PC-9 (cell line): Measurements from ENCODE around the gene EXD2. TPM values are rescaled to one million over a fixed set of nuclear protein-coding genes. Genes with fewer than 3 reads are reported as not detected.
"Not testable (repeated sequence)": the region's sequence is repeated elsewhere in the genome, so short reads cannot be mapped to it uniquely, and the experiment has no call there.

Experiments used
- BruUV-seq: library from RNA; stranded (reverse); fragments of 400-500 nt; replicated peaks from 2 replicates; lab custom pipeline; 2021; lab: Mats Ljungman, UMichigan
- CTCF ChIA-PET: fragments of 300-600 bp; sonication (Branson Sonifier 250); formaldehyde crosslinking; loops from one replicate; lab custom pipeline; 2022; ENCODE audit warnings: antibody characterized with exemption; lab: Charles Lee
- POLR2A ChIA-PET: fragments of 300-600 bp; sonication (Branson Sonifier 250); formaldehyde crosslinking; loops from one replicate; lab custom pipeline; 2022; ENCODE audit warnings: antibody characterized with exemption; ENCODE audit not compliant: unreplicated experiment; lab: Charles Lee
- DNase-seq, 2 experiments: peaks; one replicate each; pipeline versions ENCODE4 v3.0.0 to v3.0.0-alpha.2; 2015 to 2022; ENCODE audit warnings: mixed read lengths in 1 of 2
- H2AFZ ChIP-seq: fragments of 200-600 bp; sonication (generic); 2 replicates; pipeline ENCODE4 v1.8.1; 2017; ENCODE audit warnings: antibody characterized with exemption
- H3F3A ChIP-seq: fragments of 200-600 bp; sonication (generic); 2 replicates; pipeline ENCODE4 v1.8.1; 2017; ENCODE audit warnings: antibody characterized with exemption, mild to moderate bottlenecking, low read depth; ENCODE audit not compliant: insufficient read depth
- H3K27ac ChIP-seq: fragments of 200-600 bp; sonication (generic); 2 replicates; pipeline ENCODE4 v1.6.1; 2016; ENCODE audit warnings: mixed run types
- H3K27me3 ChIP-seq: fragments of 200-600 bp; sonication (generic); 2 replicates; pipeline ENCODE4 v1.6.1; 2016; ENCODE audit warnings: low read depth, mixed run types; ENCODE audit not compliant: insufficient read depth
- H3K36me3 ChIP-seq: fragments of 200-600 bp; sonication (generic); 2 replicates; pipeline ENCODE4 v1.6.1; 2016; ENCODE audit warnings: low read depth, mixed run types
- H3K4me1 ChIP-seq: fragments of 200-600 bp; sonication (generic); replicated peaks from 2 replicates; pipeline ENCODE4 v1.6.1; 2016; ENCODE audit warnings: mixed run types; ENCODE audit not compliant: insufficient read depth
- H3K4me2 ChIP-seq: fragments of 200-600 bp; sonication (generic); 2 replicates; pipeline ENCODE4 v1.6.1; 2017; ENCODE audit warnings: mixed run types
- H3K4me3 ChIP-seq: fragments of 200-600 bp; sonication (generic); 2 replicates; pipeline ENCODE4 v1.6.1; 2016; ENCODE audit warnings: mixed run types
- H3K79me2 ChIP-seq: fragments of 200-600 bp; sonication (generic); 2 replicates; pipeline ENCODE4 v1.6.1; 2017; ENCODE audit warnings: low read depth, mixed run types
- H3K9me2 ChIP-seq: fragments of 200-600 bp; sonication (generic); 2 replicates; pipeline ENCODE4 v1.8.1; 2017; ENCODE audit warnings: mild to moderate bottlenecking; ENCODE audit not compliant: insufficient read depth
- H3K9me3 ChIP-seq: fragments of 200-600 bp; sonication (generic); 2 replicates; pipeline ENCODE4 v1.8.1; 2016; ENCODE audit warnings: low read depth; ENCODE audit not compliant: insufficient read depth
- H4K20me1 ChIP-seq: fragments of 200-600 bp; sonication (generic); 2 replicates; pipeline ENCODE4 v1.8.1; 2017; ENCODE audit not compliant: insufficient read depth
- EZH2 ChIP-seq: fragments of 200-600 bp; sonication (generic); IDR thresholded peaks from 2 replicates; pipeline ENCODE4 v1.8.0; 2017; ENCODE audit warnings: antibody characterized with exemption, low read depth
- intact Hi-C: fragments of 100-400 bp; cut with micrococcal nuclease; formaldehyde crosslinking; loops from one replicate; pipeline ENCODE4 v1.10.0; 2022; ENCODE audit not compliant: unreplicated experiment
- total RNA-seq: library from RNA; stranded (reverse); gene quantifications from 2 replicates; pipeline ENCODE4 v1.2.3, GENCODE V29; 2021
- TF ChIP-seq, protein P1 (sequence below): fragments of 200-600 bp; sonication (generic); conservative IDR thresholded peaks from 2 replicates; pipeline ENCODE4 v1.6.1; 2017; ENCODE audit warnings: mixed run types, antibody characterized with exemption, mild to moderate bottlenecking, moderate library complexity

EXD2 gene
- total RNA-seq, 1 experiment from 2014 or later = 21.4 TPM

DNA sequence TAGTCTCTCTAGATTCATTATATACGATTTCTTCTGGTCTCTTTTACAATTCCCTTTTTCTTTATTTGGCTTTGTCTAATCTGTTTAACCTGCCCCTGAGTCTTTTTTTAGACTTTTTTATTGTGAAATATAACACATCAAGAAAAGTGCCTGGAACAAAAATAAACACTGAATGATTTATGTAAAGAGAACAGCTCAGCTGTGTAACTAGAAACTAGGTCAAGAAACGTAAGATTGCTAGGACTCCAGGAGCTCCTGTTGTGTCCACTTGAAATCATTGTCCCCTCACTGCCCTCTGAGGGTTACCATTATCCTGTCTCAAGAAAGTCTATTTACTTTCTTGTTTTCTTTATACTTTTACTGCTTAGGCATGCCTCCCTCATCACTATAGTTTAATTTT is 23.1 kb downstream of the EXD2 start:
- Histone ChIP-seq H3K79me2 (no peaks in the 10 kb centered on the region), H4K20me1 (no peaks in the 10 kb centered on the region), H3K9me3 (no peaks in the 10 kb centered on the region; the same call in 1 of the 2 replicates), H3K36me3 (no peaks in the 10 kb centered on the region), H3F3A (no peaks in the 10 kb centered on the region; the same call in 1 of the 2 replicates), H3K9me2 (no peaks in the 10 kb centered on the region), H2AFZ (no peak overlapping the region), H3K4me2 (no peak overlapping the region), H3K27ac (no peak overlapping the region), H3K4me3 (no peak overlapping the region), H3K4me1 (no peaks in the 10 kb centered on the region), H3K27me3 (no peaks in the 10 kb centered on the region)
- no peak for TF ChIP-seq EZH2
- TF ChIP-seq, protein P1, sequence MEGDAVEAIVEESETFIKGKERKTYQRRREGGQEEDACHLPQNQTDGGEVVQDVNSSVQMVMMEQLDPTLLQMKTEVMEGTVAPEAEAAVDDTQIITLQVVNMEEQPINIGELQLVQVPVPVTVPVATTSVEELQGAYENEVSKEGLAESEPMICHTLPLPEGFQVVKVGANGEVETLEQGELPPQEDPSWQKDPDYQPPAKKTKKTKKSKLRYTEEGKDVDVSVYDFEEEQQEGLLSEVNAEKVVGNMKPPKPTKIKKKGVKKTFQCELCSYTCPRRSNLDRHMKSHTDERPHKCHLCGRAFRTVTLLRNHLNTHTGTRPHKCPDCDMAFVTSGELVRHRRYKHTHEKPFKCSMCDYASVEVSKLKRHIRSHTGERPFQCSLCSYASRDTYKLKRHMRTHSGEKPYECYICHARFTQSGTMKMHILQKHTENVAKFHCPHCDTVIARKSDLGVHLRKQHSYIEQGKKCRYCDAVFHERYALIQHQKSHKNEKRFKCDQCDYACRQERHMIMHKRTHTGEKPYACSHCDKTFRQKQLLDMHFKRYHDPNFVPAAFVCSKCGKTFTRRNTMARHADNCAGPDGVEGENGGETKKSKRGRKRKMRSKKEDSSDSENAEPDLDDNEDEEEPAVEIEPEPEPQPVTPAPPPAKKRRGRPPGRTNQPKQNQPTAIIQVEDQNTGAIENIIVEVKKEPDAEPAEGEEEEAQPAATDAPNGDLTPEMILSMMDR = no peak
- CTCF ChIA-PET = no interaction called here
- POLR2A ChIA-PET = no interaction called here
- intact Hi-C loops = no loop called here
- no TSS peak for BruUV-seq
- DNase-seq = no peak

DNA sequence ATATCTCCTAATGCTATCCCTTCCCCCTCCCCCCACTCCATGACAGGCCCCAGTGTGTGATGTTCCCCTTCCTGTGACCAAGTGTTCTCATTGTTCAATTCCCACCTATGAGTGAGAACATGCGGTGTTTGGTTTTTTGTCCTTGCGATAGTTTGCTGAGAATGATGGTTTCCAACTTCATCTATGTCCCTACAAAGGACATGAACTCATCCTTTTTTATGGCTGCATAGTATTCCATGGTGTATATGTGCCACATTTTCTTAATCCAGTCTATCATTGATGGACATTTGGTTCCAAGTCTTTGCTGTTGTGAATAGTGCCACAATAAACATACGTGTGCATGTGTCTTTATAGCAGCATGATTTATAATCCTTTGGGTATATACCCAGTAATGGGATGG is 26.4 kb downstream of the EXD2 start:
- CTCF ChIA-PET, POLR2A ChIA-PET, H3K4me3 ChIP-seq: not testable (repeated sequence)

DNA sequence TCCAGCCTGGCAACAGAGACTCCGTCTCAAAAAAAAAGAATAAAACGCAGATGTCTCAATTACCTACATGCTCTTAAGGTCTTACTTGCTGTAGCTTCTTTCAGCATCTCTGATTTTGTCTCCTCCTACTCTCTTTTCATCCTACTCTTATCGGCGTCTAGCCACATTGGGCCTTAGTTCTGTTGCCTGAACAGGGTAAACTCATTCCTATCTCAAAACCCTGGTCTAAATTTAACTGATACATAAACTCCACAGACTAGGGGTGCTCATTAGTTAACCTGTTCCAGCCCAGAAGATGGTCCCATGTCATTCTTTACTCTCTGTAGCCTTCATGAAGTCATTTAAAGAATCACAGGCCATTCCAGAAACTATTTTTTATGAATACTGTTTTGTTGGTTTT is 33.6 kb downstream of the EXD2 start:
- DNase-seq = no peak

More for the DNA sequence above, 26.4 kb downstream of the EXD2 start:
- H3K79me2 ChIP-seq, H3K9me3 ChIP-seq, H3K4me2 ChIP-seq, BruUV-seq, DNase-seq, H3K4me1 ChIP-seq, H3K27me3 ChIP-seq, H3K27ac ChIP-seq, H3K9me2 ChIP-seq, H3F3A ChIP-seq, H4K20me1 ChIP-seq, H3K36me3 ChIP-seq, H2AFZ ChIP-seq, intact Hi-C loops: not testable (repeated sequence)

More for the DNA sequence above, 33.6 kb downstream of the EXD2 start:
- Histone ChIP-seq H3K27ac (no peak overlapping the region), H3K36me3 (no peaks in the 10 kb centered on the region), H3K4me3 (no peak overlapping the region), H4K20me1 (no peaks in the 10 kb centered on the region), H3K4me1 (no peaks in the 10 kb centered on the region), H3K79me2 (no peaks in the 10 kb centered on the region), H3K4me2 (no peak overlapping the region), H2AFZ (no peak overlapping the region), H3K9me2 (no peaks in the 10 kb centered on the region; the same call in 1 of the 2 replicates), H3F3A (0 out of 2 replicates have a peak, but pooled peaks cover 3% of the 10 kb centered on the region), H3K9me3 (no peaks in the 10 kb centered on the region), H3K27me3 (no peaks in the 10 kb centered on the region)
- ChIA-PET POLR2A (no interaction called here), CTCF (no interaction called here)
- no TSS peak for BruUV-seq
- no peak for TF ChIP-seq EZH2
- TF ChIP-seq, protein P1 = no peak
- intact Hi-C loops = no loop called here
